Vagina (tissue), 2 donors: ENCODE data around the gene PALLD.

Experiments used
- POLR2A ChIP-seq, 2 donors: fragments of 450-650 bp; IDR thresholded peaks; one replicate each; pipeline ENCODE4 v1.6.1; 2017; ENCODE audit warnings: antibody characterized with exemption in 2 of 2, mild to moderate bottlenecking in 2 of 2, moderate library complexity in 2 of 2
- TF ChIP-seq, protein P1 (sequence below), 3 experiments: fragments of 450-650 bp in 2 of 3; fragments of 200-600 bp in 1 of 3; sonication (generic) in 1 of 3; IDR thresholded peaks; one replicate each; pipeline ENCODE4 v1.5.1; 2017 to 2019; ENCODE audit warnings: antibody characterized with exemption in 3 of 3, mild to moderate bottlenecking in 2 of 3, moderate library complexity in 2 of 3

DNA sequence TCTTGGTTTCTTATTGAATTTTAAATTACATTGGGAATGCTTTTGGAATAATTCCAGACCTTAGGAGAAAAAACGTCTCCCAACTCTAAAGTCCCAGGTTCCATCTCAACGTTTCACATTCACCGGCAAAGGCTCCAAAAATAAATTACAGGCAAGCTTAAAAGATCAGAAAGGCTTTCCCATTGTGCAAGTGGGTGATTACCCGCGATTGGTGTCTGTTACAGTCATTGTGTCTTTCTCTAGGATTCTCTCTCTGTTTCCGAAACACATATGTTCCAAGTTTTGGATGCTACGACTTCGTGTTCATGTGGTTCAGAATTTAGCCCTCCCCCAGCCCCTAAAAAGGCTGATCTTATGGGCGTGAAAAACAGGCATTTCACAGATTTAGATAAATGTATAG lies 41.8 kb downstream of the PALLD start:
- TF ChIP-seq, protein P1, sequence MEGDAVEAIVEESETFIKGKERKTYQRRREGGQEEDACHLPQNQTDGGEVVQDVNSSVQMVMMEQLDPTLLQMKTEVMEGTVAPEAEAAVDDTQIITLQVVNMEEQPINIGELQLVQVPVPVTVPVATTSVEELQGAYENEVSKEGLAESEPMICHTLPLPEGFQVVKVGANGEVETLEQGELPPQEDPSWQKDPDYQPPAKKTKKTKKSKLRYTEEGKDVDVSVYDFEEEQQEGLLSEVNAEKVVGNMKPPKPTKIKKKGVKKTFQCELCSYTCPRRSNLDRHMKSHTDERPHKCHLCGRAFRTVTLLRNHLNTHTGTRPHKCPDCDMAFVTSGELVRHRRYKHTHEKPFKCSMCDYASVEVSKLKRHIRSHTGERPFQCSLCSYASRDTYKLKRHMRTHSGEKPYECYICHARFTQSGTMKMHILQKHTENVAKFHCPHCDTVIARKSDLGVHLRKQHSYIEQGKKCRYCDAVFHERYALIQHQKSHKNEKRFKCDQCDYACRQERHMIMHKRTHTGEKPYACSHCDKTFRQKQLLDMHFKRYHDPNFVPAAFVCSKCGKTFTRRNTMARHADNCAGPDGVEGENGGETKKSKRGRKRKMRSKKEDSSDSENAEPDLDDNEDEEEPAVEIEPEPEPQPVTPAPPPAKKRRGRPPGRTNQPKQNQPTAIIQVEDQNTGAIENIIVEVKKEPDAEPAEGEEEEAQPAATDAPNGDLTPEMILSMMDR (IDR thresholded peaks at IDR 0.05) = no peak
- TF ChIP-seq POLR2A (IDR thresholded peaks at IDR 0.05) = no peak
